SU-DHL-6 (cell line): ENCODE data around the gene WFIKKN2.

Source experiments
- H2AFZ ChIP-seq: fragments of 200-600 bp; sonication (generic); 2 replicates; pipeline ENCODE4 v1.6.1; 2014; ENCODE audit warnings: low read depth, mild to moderate bottlenecking, moderate library complexity, mixed read lengths, antibody characterized with exemption, low read length; ENCODE audit not compliant: severe bottlenecking
- H3F3A ChIP-seq: fragments of 200-600 bp; shearing (Covaris generic); 2 replicates; pipeline ENCODE4 v1.6.0; 2016; ENCODE audit warnings: antibody characterized with exemption, mild to moderate bottlenecking; ENCODE audit not compliant: insufficient read depth
- H3K27ac ChIP-seq: fragments of 200-600 bp; sonication (generic); 2 replicates; pipeline ENCODE4 v1.5.1; 2016; ENCODE audit warnings: low read depth, mild to moderate bottlenecking, low read length, moderate library complexity, mixed read lengths
- H3K27me3 ChIP-seq: fragments of 200-600 bp; sonication (generic), shearing (Covaris generic); 2 replicates; pipeline ENCODE4 v1.6.0; 2014; ENCODE audit warnings: mild to moderate bottlenecking, low read length
- H3K36me3 ChIP-seq: fragments of 200-600 bp; sonication (generic); 2 replicates; pipeline ENCODE4 v1.6.1; 2014; ENCODE audit warnings: mild to moderate bottlenecking, low read length, mixed read lengths
- H3K4me2 ChIP-seq: fragments of 300-600, 200-600 bp; shearing (Covaris generic), sonication (generic); 2 replicates; pipeline ENCODE4 v1.6.0; 2014; ENCODE audit warnings: low read length, low read depth, mild to moderate bottlenecking; ENCODE audit not compliant: poor library complexity, severe bottlenecking
- H3K4me3 ChIP-seq: fragments of 200-600 bp; sonication (generic); 2 replicates; pipeline ENCODE4 v1.5.1; 2014; ENCODE audit warnings: antibody characterized with exemption, low read length, mild to moderate bottlenecking, mixed read lengths; ENCODE audit not compliant: insufficient read depth, poor library complexity, severe bottlenecking
- H3K79me2 ChIP-seq: fragments of 200-600 bp; sonication (generic); 2 replicates; pipeline ENCODE4 v1.6.1; 2014; ENCODE audit warnings: mild to moderate bottlenecking, low read length, moderate library complexity; ENCODE audit not compliant: insufficient read depth
- H3K9ac ChIP-seq: fragments of 200-600 bp; sonication (generic); 2 replicates; pipeline ENCODE4 v1.7.0; 2014; ENCODE audit warnings: mild to moderate bottlenecking, low read length
- H3K9me2 ChIP-seq: fragments of 200-600 bp; sonication (generic); replicated peaks from 2 replicates; pipeline ENCODE4 v1.6.1; 2014; ENCODE audit warnings: low read length; ENCODE audit not compliant: insufficient read depth
- H3K9me3 ChIP-seq: fragments of 200-600 bp; sonication (generic); 2 replicates; pipeline ENCODE4 v1.6.1; 2014; ENCODE audit warnings: low read length, mixed read lengths; ENCODE audit not compliant: insufficient read depth
- H4K20me1 ChIP-seq: fragments of 200-600 bp; sonication (generic); 2 replicates; pipeline ENCODE4 v1.6.1; 2014; ENCODE audit warnings: low read depth, mild to moderate bottlenecking, antibody characterized with exemption, low read length, moderate library complexity, mixed read lengths
- EZH2phosphoT487 ChIP-seq: fragments of 200-600 bp; sonication (generic), shearing (Covaris generic); conservative IDR thresholded peaks from 2 replicates; pipeline ENCODE4 v1.6.1; 2018; ENCODE audit warnings: mild to moderate bottlenecking, antibody characterized with exemption, low read length, moderate library complexity, mixed read lengths
- TF ChIP-seq, protein P1 (sequence below): fragments of 200-600 bp; sonication (generic); IDR thresholded peaks from one replicate; pipeline ENCODE4 v1.5.1; 2017; ENCODE audit warnings: antibody characterized with exemption, mild to moderate bottlenecking, low read length, moderate library complexity; ENCODE audit not compliant: insufficient read depth, poor library complexity, severe bottlenecking

The WFIKKN2 gene

DNA sequence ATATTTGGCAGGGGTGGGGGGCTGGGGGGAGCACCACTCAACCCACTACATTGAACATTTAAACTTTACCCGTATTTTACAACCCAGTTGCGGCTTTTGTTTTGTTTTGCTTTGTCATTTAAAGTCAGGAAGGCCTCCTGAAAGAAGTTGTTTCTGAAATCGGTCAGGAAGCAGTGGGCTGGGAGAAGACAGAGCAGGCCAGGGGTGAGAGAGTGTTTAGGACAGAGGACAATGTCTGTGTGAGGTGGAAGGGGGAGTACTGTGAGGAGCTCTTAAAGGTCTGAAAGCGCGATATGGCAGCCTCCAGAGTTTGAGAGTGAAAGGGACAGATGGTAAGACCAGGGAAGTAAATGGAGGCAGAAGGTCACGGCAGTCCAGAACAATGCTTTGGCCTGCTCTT is 6.1 kb upstream of the WFIKKN2 start:
- H2AFZ ChIP-seq = no peak overlapping the region
- H3K4me2 ChIP-seq = no peak overlapping the region
- H3K9ac ChIP-seq = no peak overlapping the region
- no peaks in the 10 kb centered on the region for H3K79me2 ChIP-seq
- H3K9me3 ChIP-seq = no peaks in the 10 kb centered on the region
- H3F3A ChIP-seq = no peaks in the 10 kb centered on the region
- no peaks in the 10 kb centered on the region for H3K9me2 ChIP-seq
- H3K27me3 ChIP-seq = no peaks in the 10 kb centered on the region
- H3K36me3 ChIP-seq = no peaks in the 10 kb centered on the region
- no peaks in the 10 kb centered on the region for H4K20me1 ChIP-seq
- no peak for TF ChIP-seq EZH2phosphoT487
- TF ChIP-seq, protein P1, sequence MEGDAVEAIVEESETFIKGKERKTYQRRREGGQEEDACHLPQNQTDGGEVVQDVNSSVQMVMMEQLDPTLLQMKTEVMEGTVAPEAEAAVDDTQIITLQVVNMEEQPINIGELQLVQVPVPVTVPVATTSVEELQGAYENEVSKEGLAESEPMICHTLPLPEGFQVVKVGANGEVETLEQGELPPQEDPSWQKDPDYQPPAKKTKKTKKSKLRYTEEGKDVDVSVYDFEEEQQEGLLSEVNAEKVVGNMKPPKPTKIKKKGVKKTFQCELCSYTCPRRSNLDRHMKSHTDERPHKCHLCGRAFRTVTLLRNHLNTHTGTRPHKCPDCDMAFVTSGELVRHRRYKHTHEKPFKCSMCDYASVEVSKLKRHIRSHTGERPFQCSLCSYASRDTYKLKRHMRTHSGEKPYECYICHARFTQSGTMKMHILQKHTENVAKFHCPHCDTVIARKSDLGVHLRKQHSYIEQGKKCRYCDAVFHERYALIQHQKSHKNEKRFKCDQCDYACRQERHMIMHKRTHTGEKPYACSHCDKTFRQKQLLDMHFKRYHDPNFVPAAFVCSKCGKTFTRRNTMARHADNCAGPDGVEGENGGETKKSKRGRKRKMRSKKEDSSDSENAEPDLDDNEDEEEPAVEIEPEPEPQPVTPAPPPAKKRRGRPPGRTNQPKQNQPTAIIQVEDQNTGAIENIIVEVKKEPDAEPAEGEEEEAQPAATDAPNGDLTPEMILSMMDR = no peak
- H3K27ac ChIP-seq = no peak overlapping the region
- H3K4me3 ChIP-seq = no peak overlapping the region

DNA sequence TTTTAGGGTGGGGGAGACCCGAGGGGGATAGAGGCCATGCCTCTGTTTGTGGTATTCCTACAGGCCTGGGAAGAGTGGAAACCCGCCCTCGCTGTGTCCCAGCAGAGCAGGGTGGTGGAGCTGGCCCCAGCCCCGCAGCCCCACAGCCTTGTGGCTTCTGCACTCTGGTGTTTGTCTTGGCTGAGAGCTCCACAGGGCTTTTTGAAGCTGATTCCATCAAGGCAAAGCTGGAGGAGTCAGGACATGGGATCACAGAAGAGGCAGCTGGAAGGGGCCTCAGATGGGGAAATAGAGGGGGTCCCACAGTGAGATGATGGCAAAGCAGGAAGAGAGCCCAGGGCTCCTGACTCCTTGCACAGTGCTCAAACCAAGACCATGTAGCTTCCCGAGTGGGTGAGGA is 5.0 kb upstream of the WFIKKN2 start:
- Histone ChIP-seq H3K79me2 (no peaks in the 10 kb centered on the region), H3K36me3 (no peaks in the 10 kb centered on the region), H4K20me1 (no peaks in the 10 kb centered on the region), H3K27ac (no peak overlapping the region), H3K27me3 (no peaks in the 10 kb centered on the region), H3K4me3 (no peak overlapping the region), H3K9me3 (no peaks in the 10 kb centered on the region), H2AFZ (no peak overlapping the region), H3K9ac (no peak overlapping the region), H3K9me2 (no peaks in the 10 kb centered on the region), H3F3A (no peaks in the 10 kb centered on the region), H3K4me2 (no peak overlapping the region)
- TF ChIP-seq EZH2phosphoT487 = no peak
- TF ChIP-seq, protein P1 = no peak

DNA sequence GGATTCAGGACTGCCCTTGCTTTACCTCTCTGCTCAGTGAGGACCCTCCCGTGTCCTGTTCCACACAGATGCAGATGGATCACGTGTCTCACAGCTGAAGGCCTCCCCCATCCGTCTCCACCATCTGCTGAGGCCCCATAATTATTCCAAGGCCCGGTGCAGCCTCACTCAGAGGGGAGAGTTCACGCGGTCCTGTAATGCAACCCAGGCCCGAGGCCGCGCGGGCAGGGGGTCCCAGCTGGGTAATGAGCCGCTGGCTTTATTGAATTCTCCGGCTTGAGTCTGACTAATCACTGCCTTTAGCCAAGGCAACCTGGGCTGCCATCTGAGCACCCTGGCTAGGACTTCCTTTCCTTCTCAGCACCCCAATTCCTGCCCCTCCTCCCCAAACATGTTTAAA is 4.4 kb upstream of the WFIKKN2 start:
- Histone ChIP-seq H2AFZ (no peak overlapping the region), H3K27me3 (no peaks in the 10 kb centered on the region), H3K27ac (no peak overlapping the region), H3K9ac (no peak overlapping the region), H3K9me2 (no peaks in the 10 kb centered on the region), H3K4me3 (no peak overlapping the region), H3K4me2 (no peak overlapping the region), H3F3A (no peaks in the 10 kb centered on the region), H4K20me1 (no peaks in the 10 kb centered on the region), H3K9me3 (no peaks in the 10 kb centered on the region), H3K36me3 (no peaks in the 10 kb centered on the region), H3K79me2 (no peaks in the 10 kb centered on the region)
- no peak for TF ChIP-seq EZH2phosphoT487
- TF ChIP-seq, protein P1 = no peak

DNA sequence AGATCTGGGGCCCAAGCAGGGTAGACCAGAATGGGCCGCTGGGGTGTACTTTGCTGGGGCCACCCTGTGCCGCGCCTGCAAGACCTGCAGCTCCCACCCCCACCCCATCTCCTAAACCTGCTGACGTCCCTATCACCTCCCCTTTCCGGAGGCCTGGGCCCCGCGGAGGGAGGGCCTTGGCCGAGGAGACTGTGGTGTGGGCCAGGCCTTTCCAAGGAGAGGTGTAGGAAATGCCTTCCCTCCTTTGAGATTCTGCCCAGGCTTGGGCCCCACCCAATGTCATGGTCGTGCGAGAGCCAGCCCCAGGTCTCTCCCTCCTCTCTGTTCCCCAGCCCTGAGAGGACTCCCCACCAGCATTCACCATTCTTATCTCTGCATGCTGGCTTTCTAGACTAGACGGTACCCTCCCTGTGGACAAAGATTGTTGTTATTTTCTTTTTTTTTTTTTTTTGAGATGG is 3.9 kb upstream of the WFIKKN2 start:
- H3K9me3 ChIP-seq = no peaks in the 10 kb centered on the region
- no peaks in the 10 kb centered on the region for H3K27me3 ChIP-seq
- no peak overlapping the region for H2AFZ ChIP-seq
- H4K20me1 ChIP-seq = no peaks in the 10 kb centered on the region
- no peak overlapping the region for H3K9ac ChIP-seq
- no peak overlapping the region for H3K4me3 ChIP-seq
- no peak overlapping the region for H3K27ac ChIP-seq
- H3K79me2 ChIP-seq = no peaks in the 10 kb centered on the region
- H3K36me3 ChIP-seq = no peaks in the 10 kb centered on the region
- no peak overlapping the region for H3K4me2 ChIP-seq
- no peaks in the 10 kb centered on the region for H3F3A ChIP-seq
- TF ChIP-seq, protein P1 = no peak
- TF ChIP-seq EZH2phosphoT487 = no peak
- H3K9me2 ChIP-seq = no peaks in the 10 kb centered on the region
